HG03097 (cell line): ENCODE measurements around the gene LAPTM5.
"Not testable (repeated sequence)": the region's sequence is repeated elsewhere in the genome, so short reads cannot be mapped to it uniquely, and the experiment has no call there.

Experiments used
- ATAC-seq: cut with Tn5 transposase; IDR thresholded peaks from one replicate; pipeline ENCODE4 v1.9.1; 2021; ENCODE audit not compliant: unreplicated experiment, low FRiP score

Gene LAPTM5, protein sequence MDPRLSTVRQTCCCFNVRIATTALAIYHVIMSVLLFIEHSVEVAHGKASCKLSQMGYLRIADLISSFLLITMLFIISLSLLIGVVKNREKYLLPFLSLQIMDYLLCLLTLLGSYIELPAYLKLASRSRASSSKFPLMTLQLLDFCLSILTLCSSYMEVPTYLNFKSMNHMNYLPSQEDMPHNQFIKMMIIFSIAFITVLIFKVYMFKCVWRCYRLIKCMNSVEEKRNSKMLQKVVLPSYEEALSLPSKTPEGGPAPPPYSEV

DNA sequence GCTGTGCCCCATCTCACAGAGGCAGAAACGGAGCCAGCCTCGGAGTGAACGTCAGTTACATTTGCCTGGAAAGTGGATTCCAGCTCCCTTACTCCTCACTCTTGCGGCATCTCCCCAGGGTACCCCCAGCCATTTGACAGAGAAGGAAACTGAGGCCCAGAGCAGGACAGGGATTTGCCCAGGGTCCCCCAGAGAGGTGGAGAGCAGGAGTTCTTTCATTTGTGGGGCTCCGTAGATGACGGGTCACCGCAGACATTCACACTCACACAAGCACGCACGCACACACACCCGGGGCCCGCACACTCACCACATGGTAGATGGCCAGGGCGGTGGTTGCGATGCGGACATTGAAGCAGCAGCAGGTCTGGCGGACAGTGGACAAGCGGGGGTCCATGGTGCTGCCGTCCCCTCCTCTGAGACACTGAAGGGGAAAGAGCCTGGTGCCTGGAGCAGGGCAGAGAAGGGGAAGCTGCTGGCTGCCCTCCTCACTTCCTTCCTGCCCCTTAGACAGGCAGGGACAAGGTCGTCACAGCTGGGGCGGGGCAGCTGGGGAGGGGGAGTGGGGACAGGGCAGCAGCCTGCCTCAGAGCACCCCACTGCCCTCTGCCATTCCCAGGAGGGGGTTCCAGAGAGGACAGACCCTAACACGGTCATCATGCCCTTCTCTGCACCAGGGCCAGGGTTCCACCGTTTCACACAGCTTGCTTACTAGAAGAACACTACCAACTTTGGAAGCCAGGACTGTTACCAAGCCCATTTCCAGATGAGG lies at the start of gene LAPTM5:
LAPTM5 (minus strand) TSS at position 423 of the 769 bp plus-strand sequence; CDS start at position 394, 29 bp downstream.
- no peak for ATAC-seq

DNA sequence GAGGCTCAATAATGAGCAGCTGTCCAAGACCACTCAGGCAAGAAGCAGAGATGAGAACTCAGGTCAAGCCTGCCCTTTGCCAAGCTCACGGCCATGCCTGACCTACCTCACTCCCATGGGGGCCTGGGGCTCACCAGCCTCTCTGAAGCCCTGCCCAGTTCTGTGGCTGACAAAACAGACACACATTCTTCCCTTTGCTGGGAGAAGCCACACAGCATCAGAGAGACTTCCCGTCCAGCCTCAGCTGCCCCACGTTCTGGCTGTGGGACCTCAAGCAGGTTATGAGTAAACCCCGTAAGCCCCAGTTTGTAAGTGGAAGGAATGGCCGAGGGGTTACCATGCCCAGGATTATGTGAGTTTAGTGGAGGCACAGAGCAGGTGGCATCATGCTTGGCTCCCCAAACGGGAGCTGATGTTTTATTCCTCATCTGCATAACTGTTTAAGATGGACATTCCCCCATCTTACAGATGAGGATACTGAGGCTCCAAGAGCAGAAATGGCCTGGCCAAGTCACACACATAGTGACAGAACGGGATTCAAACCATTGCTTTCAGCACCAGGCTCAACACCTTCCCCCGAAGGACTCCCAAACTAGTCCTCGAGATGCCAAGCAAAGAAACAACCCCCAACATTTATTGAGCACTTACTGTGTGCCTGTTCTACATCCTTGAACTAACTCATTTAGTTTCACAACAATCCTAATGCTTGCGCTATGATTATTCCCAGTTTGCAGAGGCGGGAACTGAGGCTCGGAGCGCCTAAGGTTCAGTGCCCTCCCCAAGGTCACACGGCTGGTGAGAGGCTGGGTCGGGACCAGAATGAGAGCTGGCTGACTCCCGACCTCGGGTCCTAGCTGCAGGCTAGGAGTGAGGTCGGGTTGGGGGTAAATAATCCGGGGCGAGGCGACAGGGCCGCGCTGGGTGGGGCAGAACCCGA lies 49.1 kb upstream of the LAPTM5 start:
- no peak for ATAC-seq

- ATAC-seq: no peak
These were observed 47.9 kb upstream of the LAPTM5 start for GRCh38 chr1:30805304-30806003.

- no peak for ATAC-seq
These were observed 47.2 kb upstream of the LAPTM5 start for GRCh38 chr1:30804822-30805221.

DNA sequence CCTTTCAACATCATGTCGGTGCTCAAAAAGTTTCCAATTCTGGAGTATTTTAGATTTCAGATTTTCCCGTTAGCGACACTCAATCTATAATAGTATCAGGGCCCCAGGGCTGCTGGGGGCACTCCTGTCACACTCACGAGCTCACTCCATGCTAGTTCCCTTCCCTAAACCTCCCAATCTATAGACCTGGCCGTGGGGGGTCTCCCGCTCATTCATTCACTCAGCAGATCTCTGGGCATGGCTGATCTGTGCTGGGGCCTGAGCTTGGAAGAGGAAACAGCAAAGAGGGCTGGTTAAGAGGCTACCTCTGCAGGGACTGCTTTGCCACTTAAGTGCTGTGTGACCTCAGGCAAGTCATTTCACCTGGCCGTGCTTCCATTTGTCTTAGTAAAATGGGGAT lies 46.8 kb upstream of the LAPTM5 start:
- no peak for ATAC-seq

- no peak for ATAC-seq
These were observed 46.0 kb upstream of the LAPTM5 start for GRCh38 chr1:30803562-30803961.

- no peak for ATAC-seq
These were observed 44.2 kb upstream of the LAPTM5 start for GRCh38 chr1:30801771-30802198.

- ATAC-seq: no peak
These were observed 41.6 kb upstream of the LAPTM5 start for GRCh38 chr1:30799233-30799511.

DNA sequence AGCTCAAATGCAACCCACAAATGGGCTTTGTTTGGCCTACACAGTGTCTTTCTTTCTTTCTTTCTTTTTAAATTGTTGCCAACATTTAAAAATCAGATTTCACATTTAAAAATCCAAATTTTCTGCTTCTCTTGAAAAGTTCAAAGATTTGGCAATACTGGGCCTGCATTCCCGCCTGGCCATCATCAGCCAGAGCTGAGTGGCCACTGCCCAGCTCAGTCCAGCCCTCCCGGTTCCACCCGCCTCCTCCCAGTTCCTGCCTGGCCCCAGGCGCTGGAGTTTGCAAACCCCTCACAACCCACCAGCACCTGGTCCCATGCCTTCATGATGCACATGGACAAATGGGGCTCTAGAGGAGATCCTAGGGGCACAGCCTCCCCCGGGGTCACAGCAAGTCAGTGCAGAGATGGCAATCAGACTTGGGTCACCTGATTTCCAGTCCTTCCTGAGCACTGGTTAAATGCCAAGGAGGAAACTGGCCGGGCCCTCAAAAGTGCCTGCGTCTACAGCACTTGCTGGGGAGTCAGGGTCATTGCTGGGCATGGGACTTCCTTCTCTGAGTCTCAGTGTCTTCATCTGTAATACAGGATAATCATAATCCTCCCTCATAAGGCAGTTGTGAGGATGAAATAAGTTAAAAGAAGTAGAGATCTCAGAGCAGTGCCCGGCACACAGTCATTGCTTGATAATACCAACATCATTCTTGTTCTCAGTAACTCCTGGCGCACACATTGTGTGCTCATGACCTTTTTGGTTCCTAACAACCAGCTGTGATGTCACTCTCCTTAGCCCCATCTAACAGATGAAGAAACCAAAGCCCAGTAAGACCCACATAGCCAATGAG lies 41.0 kb upstream of the LAPTM5 start:
- no peak for ATAC-seq

- no peak for ATAC-seq
These were observed 37.5 kb upstream of the LAPTM5 start for GRCh38 chr1:30795026-30795425.

DNA sequence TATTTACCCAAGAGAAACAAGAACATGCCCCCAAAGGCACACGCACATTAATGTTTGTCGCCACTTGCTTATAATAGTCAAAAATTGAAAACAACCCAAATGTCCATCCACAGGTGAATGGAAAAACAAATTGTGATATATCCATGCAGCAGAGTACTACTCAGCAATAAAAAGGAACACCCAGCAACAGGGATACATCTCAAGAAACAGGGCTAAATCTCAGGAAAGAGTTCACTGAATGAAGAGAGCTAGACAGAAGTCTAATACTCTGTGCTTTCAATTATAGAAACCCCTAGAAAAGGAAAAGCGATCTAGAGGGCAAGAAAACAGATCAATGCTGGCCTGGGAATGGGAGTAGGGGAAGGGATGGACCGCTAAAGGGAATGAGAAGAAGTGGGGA lies 36.7 kb upstream of the LAPTM5 start:
- ATAC-seq: no peak

DNA sequence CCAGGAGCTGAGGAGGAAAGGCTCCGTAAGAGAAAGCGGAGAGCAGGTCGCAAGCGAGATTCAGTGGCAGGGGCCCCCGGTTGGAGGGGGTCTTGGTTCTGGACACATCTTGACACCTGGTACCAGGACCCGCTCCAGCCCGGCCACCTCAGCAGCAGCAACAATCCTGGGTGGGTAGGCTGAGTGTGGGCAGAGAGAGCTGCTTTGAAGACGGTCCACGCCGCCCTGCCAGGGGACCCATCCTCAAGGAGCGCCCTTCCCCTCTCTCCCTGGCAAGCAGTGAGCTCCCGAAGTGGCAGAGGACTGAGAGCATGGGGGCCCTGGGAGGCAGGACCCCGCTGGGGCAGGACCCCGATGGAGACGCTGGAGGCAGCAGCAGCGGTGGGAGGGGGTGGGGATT lies 35.6 kb upstream of the LAPTM5 start:
- no peak for ATAC-seq

DNA sequence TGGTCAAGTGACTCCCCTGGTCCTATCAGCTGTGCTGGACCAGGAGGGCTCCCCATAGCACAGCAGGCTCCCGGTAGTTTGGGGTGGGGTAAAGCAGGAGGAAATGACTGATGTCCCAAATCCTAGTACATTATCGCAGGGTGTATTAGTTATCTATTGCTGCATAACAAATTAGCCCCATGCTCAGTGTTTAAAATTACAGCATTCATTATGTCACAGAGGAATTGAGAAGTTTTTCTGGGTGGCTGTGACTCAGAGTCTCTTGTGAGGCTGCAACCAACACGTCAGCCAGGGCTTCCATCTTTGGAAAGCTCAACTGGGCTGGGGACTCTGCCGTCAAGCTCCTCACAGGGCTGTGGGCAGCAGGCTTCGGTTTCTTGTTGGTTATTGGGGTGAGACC lies 34.3 kb upstream of the LAPTM5 start:
- ATAC-seq: no peak

DNA sequence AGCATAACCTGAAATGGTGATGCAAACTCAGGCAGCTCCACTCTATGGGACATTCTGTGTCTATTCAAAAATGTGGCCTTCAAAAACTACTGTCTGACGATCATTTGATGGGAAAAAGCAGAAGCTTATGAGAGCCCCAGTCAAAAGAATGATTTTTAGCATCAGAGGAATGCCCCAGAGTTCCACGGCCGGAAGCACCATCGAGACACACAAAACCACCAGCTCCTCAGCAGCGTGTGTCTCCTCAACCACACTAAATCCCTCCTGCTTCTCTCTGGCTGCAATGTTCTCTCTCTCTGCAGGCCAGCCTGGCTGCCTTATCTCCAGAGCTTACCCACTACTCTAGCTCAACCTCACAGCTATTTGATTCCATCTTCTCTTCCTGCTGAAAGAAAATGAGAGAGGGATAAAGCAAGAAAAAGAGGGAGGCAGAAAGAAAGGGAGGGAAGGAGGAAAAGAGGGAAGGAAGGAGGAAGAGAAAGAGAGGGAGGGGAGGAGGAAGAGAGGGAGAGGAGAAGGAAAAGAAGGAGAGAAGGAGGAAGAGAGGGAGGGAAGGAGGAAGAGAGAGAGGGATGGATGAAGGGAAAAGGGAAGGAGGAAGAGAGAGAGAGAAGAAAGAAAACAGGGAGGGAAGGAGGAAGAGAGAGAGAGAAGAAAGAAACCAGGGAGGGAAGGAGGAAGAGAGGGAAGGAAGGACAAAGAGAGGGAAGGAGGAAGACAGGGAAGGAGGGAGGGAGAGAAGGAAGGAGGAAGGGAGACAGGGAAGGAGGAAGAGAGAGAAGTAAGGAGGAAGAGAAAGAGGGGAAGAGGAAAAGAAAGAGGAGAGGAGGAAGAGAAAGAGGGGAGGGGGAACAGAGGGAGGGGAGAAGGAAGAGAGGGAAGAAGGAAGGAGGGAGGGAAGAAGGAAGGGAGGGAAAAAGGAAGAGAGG lies 33.5 kb upstream of the LAPTM5 start:
- no peak for ATAC-seq

GRCh38 chr1:30790256-30790525 lies 32.6 kb upstream of the LAPTM5 start:
- not testable (repeated sequence) for ATAC-seq

DNA sequence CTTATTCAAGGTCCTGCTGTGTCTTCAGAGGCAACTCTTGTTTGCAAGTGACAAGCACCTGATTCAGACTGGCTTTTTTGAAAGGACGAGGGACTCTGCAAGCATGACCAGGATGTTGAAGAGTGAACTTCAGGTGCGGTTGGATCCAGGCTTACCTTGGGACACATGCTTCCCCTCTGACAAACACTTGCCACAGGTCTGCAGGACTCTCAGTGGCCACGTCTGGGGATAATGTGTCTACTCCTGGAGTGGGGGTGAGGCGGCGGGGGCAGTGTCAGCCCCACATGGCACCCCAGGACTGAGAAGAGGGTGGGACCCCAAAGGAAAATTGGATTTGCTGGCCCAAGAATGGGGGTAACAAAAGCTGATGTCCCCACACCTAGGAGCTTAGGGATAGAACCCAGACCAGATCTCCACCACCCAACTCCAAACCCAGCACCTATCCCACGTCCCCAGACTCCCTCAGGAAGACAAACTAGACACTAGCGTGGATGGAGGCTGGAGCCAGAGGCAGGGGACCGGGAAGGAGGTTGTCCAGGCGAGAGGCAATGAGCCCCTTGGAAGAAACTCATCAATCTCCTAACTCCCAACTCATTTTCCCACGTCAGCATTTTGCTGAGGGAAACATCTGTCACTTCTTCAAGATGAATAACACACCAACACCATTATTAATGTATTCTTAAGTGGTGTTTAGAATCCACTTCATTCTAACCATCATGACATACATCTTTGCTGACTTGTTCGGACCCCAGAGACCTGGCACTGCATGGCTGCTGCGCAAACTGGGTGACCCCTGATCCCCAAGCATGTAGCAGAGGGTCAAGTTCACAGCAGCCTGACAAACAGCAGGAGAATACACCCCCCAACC lies 32.0 kb upstream of the LAPTM5 start:
- ATAC-seq: no peak

- no peak for ATAC-seq
These were observed 31.2 kb upstream of the LAPTM5 start for GRCh38 chr1:30788580-30789387.
